GM21528 (cell line): ENCODE measurements around the gene SLC37A1.

Source experiments
- ATAC-seq: cut with Tn5 transposase; IDR thresholded peaks from one replicate; pipeline ENCODE4 v1.9.1; 2021; ENCODE audit warnings: mild to moderate bottlenecking, moderate library complexity; ENCODE audit not compliant: unreplicated experiment, low FRiP score

SLC37A1 gene

GRCh38 chr21:42540396-42540795 lies 26.7 kb downstream of the SLC37A1 start:
- ATAC-seq, result no peak

- no peak for ATAC-seq
Measured at GRCh38 chr21:42541174-42541573, 27.5 kb downstream of the SLC37A1 start.

DNA sequence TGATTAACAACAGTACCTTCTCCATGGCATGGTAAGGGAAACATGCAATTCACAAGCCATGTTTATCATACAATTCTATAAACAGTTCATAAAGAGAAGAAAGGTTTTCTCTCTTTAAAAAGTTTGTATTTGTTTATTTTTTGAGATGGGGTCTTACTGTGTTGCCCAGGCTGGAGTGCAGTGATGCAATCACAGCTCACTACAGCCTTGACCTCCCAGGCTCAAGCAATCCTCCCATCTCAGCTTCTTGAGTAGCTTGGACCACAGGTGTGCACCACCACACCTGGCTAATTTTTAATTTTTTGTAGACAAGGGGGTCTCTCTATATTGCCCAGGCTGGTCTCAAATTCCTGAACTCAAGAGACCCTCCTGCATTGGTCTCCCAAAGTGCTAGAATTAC lies 28.0 kb downstream of the SLC37A1 start:
- no peak for ATAC-seq

DNA sequence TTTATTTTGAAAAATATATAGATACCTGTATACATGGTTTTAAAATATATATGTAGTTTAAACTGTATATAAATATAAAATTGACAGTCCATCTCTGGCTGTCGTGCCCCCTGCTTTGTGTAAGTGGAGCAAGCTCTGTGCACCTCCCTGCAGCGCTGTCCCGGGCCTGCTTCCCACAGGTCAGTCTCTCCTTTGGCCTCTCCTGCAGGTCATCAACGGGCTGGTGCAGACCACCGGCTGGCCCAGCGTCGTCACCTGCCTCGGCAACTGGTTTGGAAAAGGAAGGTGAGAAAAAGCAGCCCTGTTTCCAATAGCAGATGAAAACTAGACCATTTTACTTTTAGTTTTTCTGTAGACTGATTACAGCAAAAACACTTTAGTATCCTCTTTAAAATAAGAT lies 28.5 kb downstream of the SLC37A1 start:
- ATAC-seq, result no peak

GRCh38 chr21:42542596-42542995 lies 28.9 kb downstream of the SLC37A1 start:
- no peak for ATAC-seq

- no peak for ATAC-seq
Measured at GRCh38 chr21:42543106-42543847, 29.6 kb downstream of the SLC37A1 start.

- ATAC-seq, result no peak
Measured at GRCh38 chr21:42544544-42544943, 30.9 kb downstream of the SLC37A1 start.

- no peak for ATAC-seq
Measured at GRCh38 chr21:42545317-42545716, 31.7 kb downstream of the SLC37A1 start.

DNA sequence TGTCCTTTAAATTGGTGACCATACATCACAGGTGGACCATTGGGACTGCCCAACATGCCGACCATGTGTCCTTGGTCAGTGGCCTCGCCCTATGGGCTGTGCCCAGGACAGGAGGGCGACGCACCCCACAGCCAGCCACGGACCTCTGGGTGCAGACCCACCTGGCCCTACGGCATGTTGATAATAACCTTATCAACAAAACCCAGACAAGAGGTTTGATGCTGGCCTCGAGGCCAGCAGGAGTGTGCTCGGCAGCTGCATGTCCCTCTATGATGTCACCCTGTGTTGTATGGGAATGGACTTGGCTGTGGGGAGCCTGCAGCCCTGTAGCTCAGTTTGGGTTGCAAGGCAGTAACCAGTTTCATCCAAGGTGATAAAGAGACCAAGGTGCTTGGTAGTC lies 32.1 kb downstream of the SLC37A1 start:
- ATAC-seq, result no peak

GRCh38 chr21:42546433-42546832 lies 32.8 kb downstream of the SLC37A1 start:
- ATAC-seq, result no peak

- ATAC-seq, result no peak
Measured at GRCh38 chr21:42547001-42547905, 33.6 kb downstream of the SLC37A1 start.

- no peak for ATAC-seq
Measured at GRCh38 chr21:42547906-42548365, 34.3 kb downstream of the SLC37A1 start.

- no peak for ATAC-seq
Measured at GRCh38 chr21:42548687-42549406, 35.2 kb downstream of the SLC37A1 start.

GRCh38 chr21:42550817-42551216 lies 37.2 kb downstream of the SLC37A1 start:
- ATAC-seq, result no peak

GRCh38 chr21:42552407-42553336 lies 39.0 kb downstream of the SLC37A1 start:
- no peak for ATAC-seq

GRCh38 chr21:42553435-42553834 lies 39.8 kb downstream of the SLC37A1 start:
- no peak for ATAC-seq

GRCh38 chr21:42554251-42554961 lies 40.8 kb downstream of the SLC37A1 start:
- ATAC-seq, result no peak

DNA sequence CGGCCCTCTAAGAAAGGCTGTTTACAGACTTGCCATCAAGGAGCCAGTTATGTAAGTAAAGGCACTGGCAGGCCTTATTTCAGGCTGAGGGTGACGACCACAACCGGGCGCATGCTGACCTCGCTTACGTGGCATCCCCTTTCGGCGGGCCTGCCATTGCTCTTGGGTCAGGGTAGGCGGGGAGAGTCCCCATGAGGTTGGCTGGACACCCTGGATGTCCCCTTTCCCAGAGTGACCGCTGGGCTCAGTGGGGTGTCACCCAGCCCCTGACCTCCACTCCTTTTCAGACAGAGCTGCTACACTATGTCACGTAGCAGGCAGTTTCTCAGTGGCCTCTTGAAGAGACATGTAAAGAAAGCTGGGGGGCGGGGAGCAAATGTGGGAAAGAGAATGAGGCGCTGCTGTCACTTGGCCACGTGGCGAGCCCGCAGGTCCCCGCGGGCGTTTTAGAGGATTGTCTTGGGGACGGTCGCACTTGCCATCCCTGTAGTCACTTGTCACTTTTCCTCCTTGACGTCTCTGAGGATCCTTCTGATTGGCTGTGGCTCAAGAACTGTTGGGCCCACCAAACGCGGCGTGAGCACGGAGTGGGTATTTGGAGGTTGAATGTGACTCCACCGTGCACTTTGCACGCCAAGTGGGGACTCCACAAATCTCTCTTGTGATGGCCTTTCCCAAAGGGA lies 42.2 kb downstream of the SLC37A1 start:
- ATAC-seq, result no peak

DNA sequence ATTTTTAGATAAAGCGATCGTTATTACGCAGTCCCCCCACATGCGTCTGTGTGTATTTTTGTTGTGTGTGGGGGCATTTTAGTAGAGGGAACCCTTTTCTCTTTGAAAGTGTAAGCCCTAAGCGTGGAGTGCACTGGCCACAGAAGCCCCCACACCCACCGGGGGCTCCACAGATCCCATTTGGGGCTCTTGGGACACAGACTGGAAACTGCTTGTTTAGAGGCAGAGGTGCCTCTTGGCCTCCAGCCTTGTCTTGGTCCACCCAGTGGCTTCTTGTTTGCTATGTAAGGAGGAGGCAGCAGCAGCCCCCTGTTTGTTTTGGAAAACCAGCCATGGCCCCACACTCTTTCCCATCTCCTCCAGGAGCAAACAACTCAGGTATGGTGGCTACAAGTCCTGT lies 42.8 kb downstream of the SLC37A1 start:
- no peak for ATAC-seq
